Vagina (tissue), 2 donors: ENCODE results near the gene ADPRH. TPM values are rescaled to one million over a fixed set of nuclear protein-coding genes. Genes with fewer than 3 reads are reported as not detected.

Experiments used
- DNase-seq, 2 donors: peaks; one replicate each; pipeline ENCODE4 v3.0.0-alpha.2; 2017; ENCODE audit errors: extremely low spot score in 2 of 2
- H3K27ac ChIP-seq: fragments of 200-600 bp; sonication (generic); one replicate; pipeline ENCODE4 v1.5.1; 2019
- H3K27me3 ChIP-seq: fragments of 200-600 bp; sonication (generic); one replicate; pipeline ENCODE4 v1.5.1; 2019
- H3K36me3 ChIP-seq, 2 donors: fragments of 200-600 bp; sonication (generic); one replicate each; pipeline ENCODE4 v1.5.1; 2017 to 2019
- H3K4me1 ChIP-seq: fragments of 200-600 bp; sonication (generic); one replicate; pipeline ENCODE4 v1.5.1; 2019
- H3K4me3 ChIP-seq, 2 donors: fragments of 200-600 bp; sonication (generic); 1 replicate in 1 of 2; 2 replicates in 1 of 2; pipeline ENCODE4 v1.5.1; 2016 to 2019
- H3K9me3 ChIP-seq: fragments of 200-600 bp; sonication (generic); one replicate; pipeline ENCODE4 v1.5.1; 2019
- POLR2A ChIP-seq, 2 donors: fragments of 450-650 bp; IDR thresholded peaks; one replicate each; pipeline ENCODE4 v1.6.1; 2017; ENCODE audit warnings: antibody characterized with exemption in 2 of 2, mild to moderate bottlenecking in 2 of 2, moderate library complexity in 2 of 2
- POLR2AphosphoS5 ChIP-seq, 2 donors: sonication (generic); formaldehyde crosslinking; IDR thresholded peaks; one replicate each; pipeline ENCODE4 v1.9.0; 2017; ENCODE audit warnings: antibody characterized with exemption in 2 of 2, mild to moderate bottlenecking in 2 of 2, low read depth in 1 of 2; ENCODE audit not compliant: insufficient read depth in 1 of 2
- intact Hi-C: fragments of 100-400 bp; cut with DNase I; formaldehyde crosslinking; loops from one replicate; pipeline ENCODE4 v1.15.1; 2023
- total RNA-seq: library from RNA; depleted of rRNA; stranded (reverse); fragments of >200 nt; gene quantifications from one replicate; pipeline ENCODE4 v1.2.3, GENCODE V29; 2016
- TF ChIP-seq, protein P1 (sequence below), 3 experiments: fragments of 450-650 bp in 2 of 3; fragments of 200-600 bp in 1 of 3; sonication (generic) in 1 of 3; IDR thresholded peaks; one replicate each; pipeline ENCODE4 v1.5.1; 2017 to 2019; ENCODE audit warnings: antibody characterized with exemption in 3 of 3, mild to moderate bottlenecking in 2 of 3, moderate library complexity in 2 of 3

The ADPRH gene
- total RNA-seq, 1 donor from 2014 or later, result 2.9 TPM

DNA sequence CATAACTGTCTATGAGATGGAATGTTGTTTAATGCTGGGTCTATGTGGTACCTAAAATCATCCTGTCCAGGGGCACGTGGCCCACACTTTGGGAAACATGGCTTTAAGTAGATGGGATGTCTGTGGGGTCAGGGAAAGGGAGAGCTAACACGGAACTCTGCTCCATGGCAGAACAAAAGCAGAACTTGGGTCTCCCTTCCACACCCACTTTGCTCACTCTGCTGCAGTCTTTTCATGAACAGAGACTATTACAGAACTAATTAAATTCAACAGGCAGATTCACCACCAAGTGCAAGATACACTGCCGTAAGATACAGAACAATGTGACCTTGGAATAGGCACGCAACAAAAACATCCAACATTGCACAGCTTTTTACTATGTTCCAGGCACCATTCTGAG is 52.9 kb downstream of the ADPRH start:
- no peaks in the 10 kb centered on the region for H3K9me3 ChIP-seq
- H3K27ac ChIP-seq, result peak overlapping the region; percentile 76
- peaks cover 22% of the 10 kb centered on the region for H3K4me1 ChIP-seq
- no peaks in the 10 kb centered on the region for H3K27me3 ChIP-seq
- no peak overlapping the region for H3K4me3 ChIP-seq
- intact Hi-C loops, result no loop called here
- no peak for TF ChIP-seq POLR2A (IDR thresholded peaks at IDR 0.05)
- TF ChIP-seq, protein P1, sequence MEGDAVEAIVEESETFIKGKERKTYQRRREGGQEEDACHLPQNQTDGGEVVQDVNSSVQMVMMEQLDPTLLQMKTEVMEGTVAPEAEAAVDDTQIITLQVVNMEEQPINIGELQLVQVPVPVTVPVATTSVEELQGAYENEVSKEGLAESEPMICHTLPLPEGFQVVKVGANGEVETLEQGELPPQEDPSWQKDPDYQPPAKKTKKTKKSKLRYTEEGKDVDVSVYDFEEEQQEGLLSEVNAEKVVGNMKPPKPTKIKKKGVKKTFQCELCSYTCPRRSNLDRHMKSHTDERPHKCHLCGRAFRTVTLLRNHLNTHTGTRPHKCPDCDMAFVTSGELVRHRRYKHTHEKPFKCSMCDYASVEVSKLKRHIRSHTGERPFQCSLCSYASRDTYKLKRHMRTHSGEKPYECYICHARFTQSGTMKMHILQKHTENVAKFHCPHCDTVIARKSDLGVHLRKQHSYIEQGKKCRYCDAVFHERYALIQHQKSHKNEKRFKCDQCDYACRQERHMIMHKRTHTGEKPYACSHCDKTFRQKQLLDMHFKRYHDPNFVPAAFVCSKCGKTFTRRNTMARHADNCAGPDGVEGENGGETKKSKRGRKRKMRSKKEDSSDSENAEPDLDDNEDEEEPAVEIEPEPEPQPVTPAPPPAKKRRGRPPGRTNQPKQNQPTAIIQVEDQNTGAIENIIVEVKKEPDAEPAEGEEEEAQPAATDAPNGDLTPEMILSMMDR (IDR thresholded peaks at IDR 0.05), result no peak
- no peak for TF ChIP-seq POLR2AphosphoS5 (IDR thresholded peaks at IDR 0.05; ENCODE audit: insufficient read depth in 1 of 2, low read depth in 1 of 2)
- no peaks in the 10 kb centered on the region for H3K36me3 ChIP-seq
- no peak for DNase-seq

DNA sequence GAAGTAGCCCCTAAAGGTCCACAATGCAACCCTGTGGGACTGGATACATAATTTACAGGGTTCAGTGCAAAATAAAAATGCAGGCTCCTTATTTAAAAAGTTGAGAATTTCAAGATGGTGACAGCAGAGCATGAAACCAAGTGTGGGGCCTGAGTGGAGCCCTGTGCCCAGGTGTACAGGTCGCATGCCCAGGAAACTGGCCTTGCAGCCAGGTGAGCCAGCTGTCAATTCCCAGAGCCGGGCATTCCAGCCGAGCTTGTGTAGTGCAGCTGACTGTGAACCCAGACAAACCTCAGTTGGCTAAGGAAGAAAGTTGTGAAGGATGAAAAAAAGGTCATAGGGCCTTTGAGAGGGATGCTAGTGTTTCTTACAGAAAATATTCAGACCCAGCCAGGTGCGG is 53.5 kb downstream of the ADPRH start:
- intact Hi-C loops, result no loop called here
- Histone ChIP-seq H3K36me3 (no peaks in the 10 kb centered on the region), H3K27ac (no peak overlapping the region), H3K27me3 (no peaks in the 10 kb centered on the region), H3K4me3 (no peak overlapping the region), H3K4me1 (peaks cover 28% of the 10 kb centered on the region), H3K9me3 (no peaks in the 10 kb centered on the region)
- TF ChIP-seq POLR2A (IDR thresholded peaks at IDR 0.05) (no peak), POLR2AphosphoS5 (IDR thresholded peaks at IDR 0.05; ENCODE audit: insufficient read depth in 1 of 2, low read depth in 1 of 2) (no peak)
- TF ChIP-seq, protein P1 (IDR thresholded peaks at IDR 0.05), result no peak
- no peak for DNase-seq

DNA sequence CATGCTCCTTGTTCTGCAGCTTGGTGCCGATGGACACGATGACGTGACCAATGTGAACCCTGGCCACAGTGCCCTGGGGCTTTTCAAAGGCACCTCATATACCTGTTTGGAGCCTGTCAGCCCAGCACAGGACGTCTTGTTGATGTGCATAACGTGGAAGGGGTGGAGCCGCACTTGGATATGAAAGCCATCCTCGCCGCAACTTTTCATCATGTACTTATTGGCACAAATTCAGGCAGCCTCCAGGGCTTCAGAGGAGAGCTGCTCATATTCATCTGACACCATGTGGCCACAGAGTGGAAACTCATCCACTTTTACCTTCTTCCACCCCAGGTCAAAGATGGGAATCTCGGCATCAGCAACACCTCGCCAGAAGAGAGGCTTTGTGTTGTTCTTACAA is 56.4 kb downstream of the ADPRH start:
- no peak for DNase-seq
- no peaks in the 10 kb centered on the region for H3K36me3 ChIP-seq
- H3K4me3 ChIP-seq, result no peak overlapping the region
- no peaks in the 10 kb centered on the region for H3K9me3 ChIP-seq
- no peak overlapping the region for H3K27ac ChIP-seq
- no peaks in the 10 kb centered on the region for H3K27me3 ChIP-seq
- no peak for TF ChIP-seq POLR2AphosphoS5 (IDR thresholded peaks at IDR 0.05; ENCODE audit: insufficient read depth in 1 of 2, low read depth in 1 of 2)
- no peak for TF ChIP-seq POLR2A (IDR thresholded peaks at IDR 0.05)
- TF ChIP-seq, protein P1 (IDR thresholded peaks at IDR 0.05), result no peak
- intact Hi-C loops, result no loop called here
- H3K4me1 ChIP-seq, result peaks cover 28% of the 10 kb centered on the region

DNA sequence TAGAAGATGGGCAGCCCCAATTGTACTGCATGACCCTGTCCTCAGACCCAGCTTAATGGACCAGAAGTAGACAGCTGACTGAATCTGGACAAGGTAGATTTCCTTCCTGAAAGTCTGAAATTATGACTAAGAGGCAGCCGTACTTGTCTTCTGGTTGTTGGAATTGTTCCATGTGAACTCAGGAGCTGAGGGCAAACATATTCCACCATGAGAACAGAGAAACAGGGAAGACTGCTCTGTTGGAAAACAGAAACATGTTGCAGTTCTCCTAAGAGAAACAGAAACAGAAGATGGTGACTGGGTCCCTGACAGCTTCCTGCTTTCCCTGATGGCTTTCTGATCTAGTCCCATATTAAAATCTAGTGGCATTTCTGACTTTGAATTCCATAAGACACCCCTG is 57.0 kb downstream of the ADPRH start:
- Histone ChIP-seq H3K4me1 (peaks cover 22% of the 10 kb centered on the region), H3K4me3 (no peak overlapping the region), H3K9me3 (no peaks in the 10 kb centered on the region), H3K36me3 (no peaks in the 10 kb centered on the region), H3K27me3 (no peaks in the 10 kb centered on the region), H3K27ac (no peak overlapping the region)
- no peak for DNase-seq
- intact Hi-C loops, result no loop called here
- TF ChIP-seq POLR2A (IDR thresholded peaks at IDR 0.05), result no peak
- peak in 1 of 2 donors; percentile 24 for TF ChIP-seq POLR2AphosphoS5 (IDR thresholded peaks at IDR 0.05; ENCODE audit: insufficient read depth in 1 of 2, low read depth in 1 of 2)
- TF ChIP-seq, protein P1 (IDR thresholded peaks at IDR 0.05), result no peak

DNA sequence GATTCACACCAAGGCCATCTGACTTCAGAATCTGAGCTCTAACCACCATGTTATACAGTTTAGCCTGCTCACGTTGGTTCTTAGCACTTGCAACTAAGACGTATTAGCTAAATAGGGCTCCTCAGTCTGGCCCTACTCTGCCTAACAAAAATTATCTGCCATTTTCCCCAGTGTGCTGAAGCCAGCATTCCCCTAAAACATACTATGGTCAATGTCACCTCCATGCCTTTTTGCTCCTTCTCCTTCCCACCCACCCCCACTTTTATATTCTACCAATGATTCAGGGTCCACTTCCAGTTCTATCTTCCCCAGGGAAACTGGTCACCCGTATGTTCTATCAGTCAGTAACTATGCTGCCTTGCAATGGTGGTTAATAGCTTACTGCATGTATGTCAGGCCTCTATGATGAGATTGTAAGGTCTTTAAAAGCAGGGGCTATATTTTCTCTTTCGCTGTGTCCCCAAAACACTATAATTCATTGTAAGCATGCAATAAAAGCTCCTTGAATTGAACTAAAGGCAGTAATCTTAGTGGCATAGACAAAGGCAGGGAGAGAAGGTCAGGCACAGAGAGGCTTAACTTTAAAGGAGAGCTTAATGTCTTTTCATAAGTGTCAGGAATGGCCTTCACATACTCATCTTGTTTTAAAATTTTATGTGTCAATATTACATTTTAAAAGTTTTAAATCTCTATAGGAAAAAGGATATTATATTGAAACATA is 57.8 kb downstream of the ADPRH start:
- Histone ChIP-seq H3K36me3 (no peaks in the 10 kb centered on the region), H3K27me3 (no peaks in the 10 kb centered on the region), H3K4me1 (peaks cover 22% of the 10 kb centered on the region), H3K27ac (peak overlapping the region; percentile 67), H3K9me3 (no peaks in the 10 kb centered on the region), H3K4me3 (no peak overlapping the region)
- TF ChIP-seq POLR2A (IDR thresholded peaks at IDR 0.05) (no peak), POLR2AphosphoS5 (IDR thresholded peaks at IDR 0.05; ENCODE audit: insufficient read depth in 1 of 2, low read depth in 1 of 2) (no peak)
- TF ChIP-seq, protein P1 (IDR thresholded peaks at IDR 0.05), result no peak
- intact Hi-C loops, result no loop called here
- DNase-seq, result no peak
